Body of pancreas (tissue), 4 donors: ENCODE measurements around the gene CROT. TPM values are rescaled to one million over a fixed set of nuclear protein-coding genes. Genes with fewer than 3 reads are reported as not detected.

Source experiments
- ATAC-seq: fragments of 150-250 bp; one replicate; pipeline ENCODE4 v1.9.1; 2016
- DNase-seq, 4 donors: peaks; one replicate each; pipeline ENCODE4 v3.0.0-alpha.2; 2019
- H3K27ac ChIP-seq, 4 donors: fragments of 200-600 bp; sonication (generic); 1 replicate in 3 of 4; 2 replicates in 1 of 4; pipeline versions ENCODE4 v1.5.1 to v1.6.1; 2016 to 2019; ENCODE audit warnings: mild to moderate bottlenecking in 1 of 4, mixed read lengths in 1 of 4, moderate library complexity in 1 of 4
- H3K27me3 ChIP-seq, 2 donors: fragments of 200-600 bp; sonication (generic); one replicate each; pipeline ENCODE4 v1.6.0; 2016; ENCODE audit warnings: mild to moderate bottlenecking in 1 of 2
- H3K36me3 ChIP-seq, 2 donors: fragments of 200-600 bp; sonication (generic); replicated peaks in 1 of 2; 2 replicates each; pipeline ENCODE4 v1.5.1; 2016; ENCODE audit warnings: low read depth in 2 of 2; ENCODE audit not compliant: insufficient read depth in 1 of 2
- H3K4me1 ChIP-seq: fragments of 200-600 bp; sonication (generic); one replicate; pipeline ENCODE4 v1.6.0; 2016
- H3K4me3 ChIP-seq, 2 donors: fragments of 200-600 bp; sonication (generic); 1 replicate in 1 of 2; 2 replicates in 1 of 2; pipeline ENCODE4 v1.5.1; 2016 to 2019
- H3K9me3 ChIP-seq, 3 donors: fragments of 200-600 bp; sonication (generic); 1 replicate in 2 of 3; 2 replicates in 1 of 3; pipeline ENCODE4 v1.5.1; 2016
- CTCF ChIP-seq, 7 experiments: fragments of 450-650 bp in 4 of 7; fragments of 200-600 bp in 3 of 7; sonication (generic) in 3 of 7; IDR thresholded peaks; one replicate each; pipeline ENCODE4 v1.5.1; 2016 to 2019; ENCODE audit warnings: antibody characterized with exemption in 7 of 7
- POLR2A ChIP-seq, 3 donors: fragments of 450-650 bp; IDR thresholded peaks; one replicate each; pipeline ENCODE4 v1.6.1; 2016; ENCODE audit warnings: antibody characterized with exemption in 3 of 3, mild to moderate bottlenecking in 2 of 3
- WGBS, 2 donors: methylation state at CpG; one replicate each; pipeline ENCODE4 v1.1.5; 2017; 5-methylcytosine and 5-hydroxymethylcytosine counted together
- intact Hi-C: fragments of 100-400 bp; cut with DNase I; formaldehyde crosslinking; loops from one replicate; pipeline ENCODE4 v1.15.1; 2023
- total RNA-seq, 2 donors: library from RNA; depleted of rRNA; stranded (reverse); fragments of >200 nt; gene quantifications; one replicate each; pipeline ENCODE4 v1.1.0, GENCODE V29; 2016

The CROT gene
- 10 to 100 TPM in 1 of 2 donors, 1 to 10 TPM in 1; 4.6 to 22.1 TPM for total RNA-seq

GRCh38 chr7:87345166-87345927, at the start of gene CROT:
Gene CROT, plus strand, starts transcription at chr7:87345664. Its CDS starts 3,405 bp downstream, at chr7:87349069.
- intact Hi-C loops = no loop called here
- Histone ChIP-seq H3K27ac (peak within 1 kb of the TSS; percentile 49 to 87 (median 74)), H3K4me3 (peak within 1 kb of the TSS; percentile 38 to 78), H3K4me1 (peaks cover 13% of the 10 kb centered on the region), H3K27me3 (no peaks in the 10 kb centered on the region), H3K36me3 (peaks cover 0 to 2% of the 10 kb centered on the region in 2 donors), H3K9me3 (no peaks in the 10 kb centered on the region)
- DNase-seq = peak; percentile 92 to 95 (median 94)
- 0 to 2% methylated on average over 6 to 53 of the region's 53 CpGs for WGBS, 2 donors
- peak; percentile 99 for ATAC-seq
- TF ChIP-seq CTCF (IDR thresholded peaks at IDR 0.05) = peak in 2 of 7 experiments; percentile 18 to 24
- TF ChIP-seq POLR2A (IDR thresholded peaks at IDR 0.05) = peak; percentile 40 to 74 (median 73)

GRCh38 chr7:87300756-87301155, 44.7 kb upstream of the CROT start:
- intact Hi-C loops = no loop called here
- no peaks in the 10 kb centered on the region for H3K9me3 ChIP-seq
- DNase-seq (no peak), ATAC-seq (no peak)
- no peak overlapping the region for H3K27ac ChIP-seq
- H3K36me3 ChIP-seq = no peaks in the 10 kb centered on the region
- H3K27me3 ChIP-seq = no peaks in the 10 kb centered on the region
- no peak for TF ChIP-seq CTCF (IDR thresholded peaks at IDR 0.05)
- TF ChIP-seq POLR2A (IDR thresholded peaks at IDR 0.05) = no peak
- H3K4me3 ChIP-seq = no peak overlapping the region
- no peaks in the 10 kb centered on the region for H3K4me1 ChIP-seq

GRCh38 chr7:87310790-87311419, 34.6 kb upstream of the CROT start:
- TF ChIP-seq CTCF (IDR thresholded peaks at IDR 0.05) (no peak), POLR2A (IDR thresholded peaks at IDR 0.05) (no peak)
- WGBS, 2 donors = 43 to 54% methylated on average over 4 of the region's 4 CpGs
- H3K27ac ChIP-seq = no peak overlapping the region
- no peaks in the 10 kb centered on the region for H3K9me3 ChIP-seq
- H3K4me3 ChIP-seq = no peak overlapping the region
- intact Hi-C loops = no loop called here
- H3K27me3 ChIP-seq = no peaks in the 10 kb centered on the region
- no peaks in the 10 kb centered on the region for H3K4me1 ChIP-seq
- ATAC-seq (no peak), DNase-seq (no peak)
- no peaks in the 10 kb centered on the region for H3K36me3 ChIP-seq

- Histone ChIP-seq H3K4me3 (no peak overlapping the region), H3K36me3 (no peaks in the 10 kb centered on the region), H3K9me3 (no peaks in the 10 kb centered on the region), H3K27ac (no peak overlapping the region), H3K27me3 (no peaks in the 10 kb centered on the region), H3K4me1 (no peaks in the 10 kb centered on the region)
- intact Hi-C loops = loop anchor here (2.0 kb wide), 1 partner anchor 104 kb away; no protein-coding TSS in a partner anchor
- WGBS, 2 donors = 5 to 6% methylated on average over 2 of the region's 2 CpGs
- peak; percentile 60 to 62 (median 61) for DNase-seq
- ATAC-seq = peak; percentile 83
- no peak for TF ChIP-seq POLR2A (IDR thresholded peaks at IDR 0.05)
- peak; percentile 85 to 99 (median 90) for TF ChIP-seq CTCF (IDR thresholded peaks at IDR 0.05)
These were observed 33.1 kb upstream of the CROT start for GRCh38 chr7:87312215-87312865.
